Mesendoderm (in vitro differentiated cells): ENCODE data around the gene GRAP. TPM values are rescaled to one million over a fixed set of nuclear protein-coding genes. Genes with fewer than 3 reads are reported as not detected.

Source experiments
- DNase-seq: peaks from one replicate; pipeline ENCODE4 v3.0.0; 2013
- H2AK5ac ChIP-seq: 2 replicates; pipeline ENCODE4 v1.6.1; 2013; ENCODE audit warnings: low read length, inconsistent platforms
- H2BK120ac ChIP-seq: 2 replicates; pipeline ENCODE4 v1.6.1; 2013; ENCODE audit warnings: low read depth, mild to moderate bottlenecking, low read length, moderate library complexity, mixed read lengths
- H2BK15ac ChIP-seq: replicated peaks from 2 replicates; pipeline ENCODE4 v1.6.1; 2013; ENCODE audit warnings: low read depth, mild to moderate bottlenecking, moderate library complexity
- H2BK5ac ChIP-seq: 2 replicates; pipeline ENCODE4 v1.6.1; 2013; ENCODE audit warnings: low read length, inconsistent platforms
- H3K18ac ChIP-seq: 2 replicates; pipeline ENCODE4 v1.6.1; 2013; ENCODE audit warnings: mild to moderate bottlenecking, low read length, mixed read lengths
- H3K23ac ChIP-seq: one replicate; pipeline ENCODE4 v1.6.1; 2013; ENCODE audit warnings: low read length
- H3K27ac ChIP-seq: 2 replicates; pipeline ENCODE4 v1.5.1; 2013; ENCODE audit warnings: low read depth, mild to moderate bottlenecking, inconsistent platforms, low read length, moderate library complexity
- H3K27me3 ChIP-seq: 2 replicates; pipeline ENCODE4 v1.6.1; 2013; ENCODE audit warnings: low read length, control low read depth, mild to moderate bottlenecking, inconsistent platforms; ENCODE audit not compliant: insufficient read depth, poor library complexity
- H3K36me3 ChIP-seq: 2 replicates; pipeline ENCODE4 v1.6.1; 2013; ENCODE audit warnings: low read length, inconsistent platforms; ENCODE audit not compliant: control insufficient read depth, insufficient read depth
- H3K4ac ChIP-seq: one replicate; pipeline ENCODE4 v1.6.1; 2013; ENCODE audit warnings: low read depth, mild to moderate bottlenecking, low read length, moderate library complexity
- H3K4me1 ChIP-seq: 2 replicates; pipeline ENCODE4 v1.6.1; 2013; ENCODE audit warnings: low read depth, low read length, inconsistent platforms; ENCODE audit not compliant: control insufficient read depth
- H3K4me2 ChIP-seq: 2 replicates; pipeline ENCODE4 v1.6.1; 2013; ENCODE audit warnings: low read length
- H3K4me3 ChIP-seq: 2 replicates; pipeline ENCODE4 v1.5.1; 2013; ENCODE audit warnings: mild to moderate bottlenecking, low read length
- H3K56ac ChIP-seq: one replicate; pipeline ENCODE4 v1.6.1; 2013; ENCODE audit warnings: low read length
- H3K79me1 ChIP-seq: 2 replicates; pipeline ENCODE4 v1.6.1; 2013; ENCODE audit warnings: low read length, inconsistent platforms
- H3K79me2 ChIP-seq: 2 replicates; pipeline ENCODE4 v1.6.1; 2013; ENCODE audit warnings: mild to moderate bottlenecking, low read length; ENCODE audit not compliant: control insufficient read depth, insufficient read depth
- H3K9ac ChIP-seq: 2 replicates; pipeline ENCODE4 v1.6.1; 2013; ENCODE audit warnings: low read length, inconsistent platforms
- H4K5ac ChIP-seq: one replicate; pipeline ENCODE4 v1.6.1; 2013; ENCODE audit warnings: low read length
- H4K8ac ChIP-seq: one replicate; pipeline ENCODE4 v1.6.1; 2013; ENCODE audit warnings: low read depth, mild to moderate bottlenecking, control low read depth, low read length, moderate library complexity
- WGBS: extraction: QIAGEN DNeasy Blood & Tissue Kit; methylation state at CpG from one replicate; pipeline ENCODE4 v1.1.7; 2013; ENCODE audit warnings: low lambda C conversion rate, missing lambda C conversion rate; ENCODE audit not compliant: insufficient coverage; ENCODE audit errors: extremely low coverage; 5-methylcytosine and 5-hydroxymethylcytosine counted together
- small RNA-seq: library from polyadenylated mRNA; stranded (forward); fragments of <200 nt; extraction: miRNeasy Mini kit (QIAGEN cat#:217004); gene quantifications from one replicate; pipeline ENCODE3, GENCODE V24; 2013; ENCODE audit not compliant: insufficient read depth

The GRAP gene

DNA sequence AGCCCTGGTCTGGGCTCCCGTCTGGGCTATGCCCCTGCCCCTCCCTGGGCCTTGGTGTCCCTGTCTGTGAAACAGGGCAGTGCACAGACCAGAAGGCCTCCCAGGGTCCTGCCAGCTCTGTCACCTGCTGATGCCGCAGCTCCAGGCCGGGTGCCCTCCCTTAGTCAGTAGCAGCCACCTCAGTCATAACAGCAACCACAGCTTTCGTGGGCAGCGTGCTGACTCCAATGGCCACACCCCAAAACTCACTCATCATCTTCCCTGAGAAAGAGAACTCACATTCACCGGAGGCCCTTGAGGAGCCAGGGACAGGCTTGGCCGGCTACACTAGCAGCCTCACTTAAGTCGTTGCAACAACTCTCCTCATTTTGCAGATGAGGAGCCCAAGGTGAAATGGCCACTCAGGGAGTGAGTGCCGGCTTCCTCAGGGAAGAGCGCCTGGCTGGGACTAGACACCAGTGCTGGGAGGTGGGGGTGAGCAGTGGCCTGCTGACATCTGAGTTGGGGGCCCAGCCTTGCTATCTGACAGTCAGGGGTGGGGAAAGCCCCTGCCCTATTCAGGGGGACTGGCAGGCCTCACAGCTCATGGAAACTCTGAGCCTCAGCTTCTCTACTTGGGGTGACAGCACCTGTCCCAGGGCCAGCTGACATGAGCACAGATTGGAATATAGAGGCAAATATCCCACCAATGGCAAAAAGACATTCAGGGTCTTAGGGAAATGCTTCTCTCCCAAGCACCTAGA, 72.2 kb downstream of the GRAP start:
- Histone ChIP-seq H3K4me1 (no peaks in the 10 kb centered on the region), H2BK5ac (no peak overlapping the region), H3K23ac (no peak overlapping the region), H3K79me2 (no peaks in the 10 kb centered on the region), H3K27ac (no peak overlapping the region), H3K56ac (no peak overlapping the region), H4K8ac (no peak overlapping the region), H2BK15ac (no peak overlapping the region), H2AK5ac (no peak overlapping the region), H3K4ac (no peak overlapping the region), H3K9ac (no peak overlapping the region), H3K79me1 (no peaks in the 10 kb centered on the region), H2BK120ac (no peak overlapping the region), H3K18ac (no peak overlapping the region), H3K36me3 (peaks cover 9% of the 10 kb centered on the region), H4K5ac (no peak overlapping the region), H3K4me2 (no peak overlapping the region), H3K4me3 (no peak overlapping the region), H3K27me3 (no peaks in the 10 kb centered on the region)
- no CpG with 5 or more reads among the region's 10 CpGs for WGBS
- no peak for DNase-seq

DNA sequence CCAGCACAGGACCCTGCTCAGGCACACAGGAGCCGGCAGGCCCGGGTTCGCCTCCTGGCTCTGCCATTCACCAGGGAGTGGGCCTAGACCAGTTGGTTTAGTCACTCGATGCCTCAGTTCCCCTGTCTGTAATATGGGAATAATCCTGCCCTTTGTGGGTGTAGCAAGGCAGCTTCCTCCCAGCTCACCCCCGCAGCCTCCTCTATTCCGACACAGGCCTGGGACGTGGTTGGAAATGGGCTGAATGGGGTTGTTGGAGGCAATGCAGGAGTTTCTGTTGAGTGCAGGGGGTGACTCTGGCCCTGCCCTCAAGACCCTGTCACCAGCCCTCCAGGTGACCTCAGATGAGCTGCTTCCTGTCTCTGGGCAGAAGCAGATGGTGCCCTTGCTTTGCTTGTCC, 75.0 kb downstream of the GRAP start:
- H2BK15ac ChIP-seq: no peak overlapping the region
- no peak overlapping the region for H3K18ac ChIP-seq
- H3K4me2 ChIP-seq: no peak overlapping the region
- no peak overlapping the region for H2AK5ac ChIP-seq
- no peak overlapping the region for H4K5ac ChIP-seq
- H3K4me3 ChIP-seq: no peak overlapping the region
- H3K36me3 ChIP-seq: peaks cover 3% of the 10 kb centered on the region
- H4K8ac ChIP-seq: no peak overlapping the region
- H3K56ac ChIP-seq: no peak overlapping the region
- H3K23ac ChIP-seq: no peak overlapping the region
- no peak overlapping the region for H2BK120ac ChIP-seq
- no peak overlapping the region for H3K27ac ChIP-seq
- H3K79me1 ChIP-seq: no peaks in the 10 kb centered on the region
- H3K79me2 ChIP-seq: no peaks in the 10 kb centered on the region
- no peak for DNase-seq
- no peak overlapping the region for H3K4ac ChIP-seq
- no peak overlapping the region for H2BK5ac ChIP-seq
- no peak overlapping the region for H3K9ac ChIP-seq
- no peaks in the 10 kb centered on the region for H3K27me3 ChIP-seq
- peaks cover 4% of the 10 kb centered on the region for H3K4me1 ChIP-seq
- WGBS: no CpG with 5 or more reads among the region's 7 CpGs

Small RNA genes within 50 kb of the gene (small RNA-seq; reads per million reads assigned to genes)
- not detected for gene AC090286.3
